HEK293 (cell line): Measurements from ENCODE around the gene PCBP3.
A peak's percentile ranks its signal among the peaks of the same experiment; 100 is the strongest.

Experiments
- CTCF ChIA-PET: fragments of 350-600 bp; formaldehyde crosslinking; extraction: SDS; loops from one replicate; lab custom pipeline; 2021; ENCODE audit warnings: antibody characterized with exemption; lab: Yijun Ruan, JAX
- POLR2A ChIA-PET: fragments of 300-600 bp; formaldehyde crosslinking; extraction: SDS; loops from one replicate; lab custom pipeline; 2020; ENCODE audit warnings: antibody characterized with exemption, inconsistent platforms; lab: Yijun Ruan, JAX
- H3K27ac ChIP-seq: fragments of 200-500 bp; sonication (Bioruptor generic); 2 replicates; pipeline ENCODE4 v1.5.1; 2014; ENCODE audit warnings: low read depth, low read length, control low read depth, inconsistent platforms; ENCODE audit errors: extremely low read depth
- H3K36me3 ChIP-seq, 2 experiments: fragments of 200-500 bp in 1 of 2; sonication (Bioruptor generic) in 1 of 2; 1 replicate in 1 of 2; 2 replicates in 1 of 2; pipeline ENCODE4 v1.5.1; 2014 to 2017; ENCODE audit warnings: inconsistent platforms in 2 of 2, low read length in 2 of 2; ENCODE audit not compliant: control insufficient read depth in 2 of 2, insufficient read depth in 1 of 2
- H3K4me1 ChIP-seq: fragments of 200-500 bp; sonication (Bioruptor generic); 2 replicates; pipeline ENCODE4 v1.5.1; 2014; ENCODE audit warnings: mild to moderate bottlenecking, low read length, inconsistent platforms; ENCODE audit not compliant: control insufficient read depth, insufficient read depth
- H3K4me3 ChIP-seq: 2 replicates; pipeline ENCODE4 v1.5.1; 2011; ENCODE audit warnings: low read depth, mild to moderate bottlenecking, control low read depth, low read length, moderate library complexity
- H3K9me3 ChIP-seq: fragments of 200-500 bp; sonication (Bioruptor generic); 2 replicates; pipeline ENCODE4 v1.5.1; 2014; ENCODE audit warnings: low read depth, low read length, inconsistent platforms; ENCODE audit not compliant: control insufficient read depth, insufficient read depth
- BCL11A ChIP-seq: fragments of 450-650 bp; formaldehyde crosslinking; IDR thresholded peaks from 2 replicates; pipeline ENCODE4 v1.5.1; 2016; ENCODE audit warnings: low read depth, missing biosample characterization, missing genetic modification characterization
- GLI2 ChIP-seq: fragments of 450-650 bp; formaldehyde crosslinking; IDR thresholded peaks from 2 replicates; pipeline ENCODE4; 2017; ENCODE audit warnings: missing biosample characterization, missing genetic modification characterization, low read depth, borderline replicate concordance
- GLIS1 ChIP-seq: fragments of 450-650 bp; formaldehyde crosslinking; IDR thresholded peaks from 2 replicates; pipeline ENCODE4 v1.5.1; 2016; ENCODE audit warnings: missing biosample characterization, missing genetic modification characterization
- GLIS2 ChIP-seq: fragments of 450-650 bp; formaldehyde crosslinking; IDR thresholded peaks from 2 replicates; pipeline ENCODE4 v1.5.1; 2016; ENCODE audit warnings: missing biosample characterization, missing genetic modification characterization
- KLF17 ChIP-seq: fragments of 450-650 bp; formaldehyde crosslinking; IDR thresholded peaks from 2 replicates; pipeline ENCODE4 v1.5.1; 2016; ENCODE audit warnings: missing biosample characterization, missing genetic modification characterization
- KLF7 ChIP-seq: fragments of 450-650 bp; formaldehyde crosslinking; IDR thresholded peaks from 2 replicates; pipeline ENCODE4 v1.5.1; 2016; ENCODE audit warnings: missing biosample characterization, missing genetic modification characterization, borderline replicate concordance
- PATZ1 ChIP-seq: fragments of 450-650 bp; formaldehyde crosslinking; IDR thresholded peaks from 2 replicates; pipeline ENCODE4 v1.5.1; 2016; ENCODE audit warnings: missing biosample characterization, missing genetic modification characterization
- SP3 ChIP-seq: fragments of 450-650 bp; formaldehyde crosslinking; IDR thresholded peaks from 2 replicates; pipeline ENCODE4 v1.5.1; 2016; ENCODE audit warnings: missing biosample characterization, missing genetic modification characterization
- ZBTB1 ChIP-seq: fragments of 450-650 bp; formaldehyde crosslinking; IDR thresholded peaks from 2 replicates; pipeline ENCODE4 v1.5.1; 2016; ENCODE audit warnings: missing biosample characterization, missing genetic modification characterization
- ZBTB10 ChIP-seq: fragments of 450-650 bp; formaldehyde crosslinking; IDR thresholded peaks from 2 replicates; pipeline ENCODE4 v1.5.1; 2016; ENCODE audit warnings: missing biosample characterization, missing genetic modification characterization
- ZBTB20 ChIP-seq: fragments of 450-650 bp; formaldehyde crosslinking; IDR thresholded peaks from 2 replicates; pipeline ENCODE4 v1.5.1; 2016; ENCODE audit warnings: missing biosample characterization, missing genetic modification characterization
- ZBTB44 ChIP-seq: fragments of 450-650 bp; IDR thresholded peaks from 2 replicates; pipeline ENCODE4 v1.5.1; 2018; ENCODE audit warnings: missing biosample characterization, mild to moderate bottlenecking, missing genetic modification characterization
- ZBTB7A ChIP-seq: fragments of 450-650 bp; formaldehyde crosslinking; IDR thresholded peaks from 2 replicates; pipeline ENCODE4 v1.5.1; 2016; ENCODE audit warnings: low read depth, missing biosample characterization, missing genetic modification characterization
- ZBTB8A ChIP-seq: fragments of 450-650 bp; formaldehyde crosslinking; IDR thresholded peaks from 2 replicates; pipeline ENCODE4 v1.5.1; 2016; ENCODE audit warnings: missing biosample characterization, missing genetic modification characterization
- ZIC2 ChIP-seq: fragments of 450-650 bp; formaldehyde crosslinking; IDR thresholded peaks from 2 replicates; pipeline ENCODE4 v1.5.1; 2016; ENCODE audit warnings: missing biosample characterization, missing genetic modification characterization
- ZNF140 ChIP-seq: fragments of 450-650 bp; formaldehyde crosslinking; IDR thresholded peaks from 2 replicates; pipeline ENCODE4 v1.5.1; 2016; ENCODE audit warnings: missing biosample characterization, missing genetic modification characterization
- ZNF2 ChIP-seq: fragments of 450-650 bp; formaldehyde crosslinking; IDR thresholded peaks from 2 replicates; pipeline ENCODE4 v1.5.1; 2016; ENCODE audit warnings: missing biosample characterization, missing genetic modification characterization
- ZNF274 ChIP-seq, 2 experiments: fragments of 200-500 bp in 1 of 2; fragments of 450-650 bp in 1 of 2; sonication (Bioruptor generic) in 1 of 2; formaldehyde crosslinking in 1 of 2; IDR thresholded peaks; 2 replicates each; pipeline versions ENCODE4 v1.5.1 to v1.6.1; 2014 to 2016; ENCODE audit warnings: borderline replicate concordance in 1 of 2, inconsistent platforms in 1 of 2, low read length in 1 of 2, missing biosample characterization in 1 of 2, missing genetic modification characterization in 1 of 2
- ZNF366 ChIP-seq: fragments of 450-650 bp; formaldehyde crosslinking; conservative IDR thresholded peaks from 2 replicates; pipeline ENCODE4 v1.5.1; 2016; ENCODE audit warnings: missing biosample characterization, missing genetic modification characterization
- ZNF501 ChIP-seq: fragments of 450-650 bp; formaldehyde crosslinking; IDR thresholded peaks from 2 replicates; pipeline ENCODE4 v1.5.1; 2016; ENCODE audit warnings: missing biosample characterization, missing genetic modification characterization
- ZNF600 ChIP-seq: fragments of 450-650 bp; formaldehyde crosslinking; IDR thresholded peaks from 2 replicates; pipeline ENCODE4 v1.5.1; 2016; ENCODE audit warnings: missing biosample characterization, missing genetic modification characterization

Gene PCBP3

GRCh38 chr21:45981151-45982091 lies 337.9 kb downstream of the PCBP3 start, which contains the start of gene COL6A1 (continued):
- TF ChIP-seq ZBTB44 (tag by site-specific recombination) (no peak), ZBTB1 (tag by site-specific recombination) (no peak), ZNF501 (tag by site-specific recombination) (no peak)

GRCh38 chr21:45982092-45982757 lies 338.7 kb downstream of the PCBP3 start:
- Histone ChIP-seq H3K27ac (peak overlapping the region; percentile 75; the same call in 1 of the 2 replicates), H3K9me3 (no peaks in the 10 kb centered on the region), H3K4me1 (peaks cover 6% of the 10 kb centered on the region), H3K36me3 (peaks cover 10 to 34% of the 10 kb centered on the region in 2 experiments; a peak in 2 of 3 replicates), H3K4me3 (peak overlapping the region; percentile 51)
- TF ChIP-seq BCL11A (tag by site-specific recombination) (peak; percentile 8; the same call in 1 of the 2 replicates), ZBTB20 (peak; percentile 67), SP3 (tag by site-specific recombination) (0 out of 2 replicates have a peak, but pooled peaks have one; percentile 4), ZIC2 (tag by site-specific recombination) (peak; percentile 87), ZNF600 (tag by site-specific recombination) (0 out of 2 replicates have a peak, but pooled peaks have one; percentile 25), ZNF274 (IDR thresholded peaks at IDR 0.05; ENCODE audit: low read length) (no peak), ZNF274 (tag by site-specific recombination; IDR thresholded peaks at IDR 0.05; ENCODE audit: borderline replicate concordance) (no peak), PATZ1 (peak; percentile 83; the same call in 1 of the 2 replicates), ZNF140 (tag by site-specific recombination) (no peak), ZBTB8A (tag by site-specific recombination) (peak; percentile 9; the same call in 1 of the 2 replicates), GLIS1 (tag by site-specific recombination) (peak; percentile 36), GLIS2 (peak; percentile 70), ZBTB10 (tag by site-specific recombination) (0 out of 2 replicates have a peak, but pooled peaks have one; percentile 31), ZBTB7A (peak; percentile 1; the same call in 1 of the 2 replicates), KLF7 (0 out of 2 replicates have a peak, but pooled peaks have one; percentile 1), ZNF366 (tag by site-specific recombination) (no peak), KLF17 (tag by site-specific recombination) (peak; percentile 4; the same call in 1 of the 2 replicates), ZNF2 (0 out of 2 replicates have a peak, but pooled peaks have one; percentile 11), GLI2 (tag by site-specific recombination) (no peak)
- ChIA-PET CTCF (no interaction called here), POLR2A (interaction anchor here (1.0 kb wide), 1 partner anchor 9 kb away, joined by 3 read pairs; no protein-coding TSS in a partner anchor)
